H9 (cell line): Measurements from ENCODE around the gene PRCC. TPM values are rescaled to one million over a fixed set of nuclear protein-coding genes. Genes with fewer than 3 reads are reported as not detected.

Experiments
- DNase-seq: peaks from one replicate; pipeline ENCODE4 v3.0.0-alpha.2; 2017
- H2AFZ ChIP-seq: one replicate; pipeline ENCODE4 v1.6.1; 2013; ENCODE audit warnings: mild to moderate bottlenecking, low read length, control low read depth, moderate library complexity
- H2AK5ac ChIP-seq: 2 replicates; pipeline ENCODE4 v1.6.1; 2013; ENCODE audit warnings: low read length, control low read depth, mixed read lengths; ENCODE audit not compliant: insufficient read length
- H2BK120ac ChIP-seq: one replicate; pipeline ENCODE4 v1.6.1; 2013; ENCODE audit warnings: low read depth, mild to moderate bottlenecking, low read length, control low read depth, inconsistent platforms; ENCODE audit not compliant: poor library complexity, severe bottlenecking
- H2BK12ac ChIP-seq: 2 replicates; pipeline ENCODE4 v1.6.1; 2013; ENCODE audit warnings: low read length, control low read depth, mixed read lengths, low read depth; ENCODE audit not compliant: insufficient read length
- H2BK15ac ChIP-seq: 2 replicates; pipeline ENCODE4 v1.6.1; 2013; ENCODE audit warnings: low read depth, low read length, control low read depth
- H2BK20ac ChIP-seq: one replicate; pipeline ENCODE4 v1.6.1; 2013; ENCODE audit warnings: low read depth, mild to moderate bottlenecking, low read length, control low read depth, inconsistent platforms; ENCODE audit not compliant: poor library complexity, severe bottlenecking
- H2BK5ac ChIP-seq: 2 replicates; pipeline ENCODE4 v1.6.1; 2013; ENCODE audit warnings: low read length, control low read depth, mixed read lengths; ENCODE audit not compliant: insufficient read length
- H3K14ac ChIP-seq: 2 replicates; pipeline ENCODE4 v1.6.1; 2013; ENCODE audit warnings: low read length, control low read depth; ENCODE audit not compliant: insufficient read depth
- H3K18ac ChIP-seq: 2 replicates; pipeline ENCODE4 v1.6.1; 2013; ENCODE audit warnings: low read depth, mild to moderate bottlenecking, mixed read lengths, low read length, control low read depth; ENCODE audit not compliant: insufficient read length
- H3K23ac ChIP-seq: 2 replicates; pipeline ENCODE4 v1.6.1; 2013; ENCODE audit warnings: low read length, control low read depth, mixed read lengths, low read depth; ENCODE audit not compliant: insufficient read length
- H3K23me2 ChIP-seq: 2 replicates; pipeline ENCODE4 v1.6.1; 2013; ENCODE audit warnings: low read depth, mild to moderate bottlenecking, mixed read lengths, low read length, control low read depth; ENCODE audit not compliant: insufficient read length, poor library complexity, severe bottlenecking
- H3K27ac ChIP-seq: 2 replicates; pipeline ENCODE4 v1.5.1; 2013; ENCODE audit warnings: low read length, control low read depth, mixed read lengths, low read depth; ENCODE audit not compliant: insufficient read length
- H3K27me3 ChIP-seq: 2 replicates; pipeline ENCODE4 v1.6.1; 2013; ENCODE audit warnings: low read length, control low read depth, inconsistent platforms; ENCODE audit not compliant: insufficient read depth
- H3K4ac ChIP-seq: 2 replicates; pipeline ENCODE4 v1.6.1; 2013; ENCODE audit warnings: low read depth, mild to moderate bottlenecking, control low read depth, inconsistent platforms, low read length, moderate library complexity
- H3K4me1 ChIP-seq: 2 replicates; pipeline ENCODE4 v1.6.1; 2013; ENCODE audit warnings: low read length, control low read depth, inconsistent platforms; ENCODE audit not compliant: insufficient read depth
- H3K4me2 ChIP-seq: 2 replicates; pipeline ENCODE4 v1.6.1; 2013; ENCODE audit warnings: low read length, control low read depth, mixed read lengths; ENCODE audit not compliant: insufficient read length, insufficient read depth
- H3K56ac ChIP-seq: 2 replicates; pipeline ENCODE4 v1.6.1; 2013; ENCODE audit warnings: low read depth, mild to moderate bottlenecking, mixed read lengths, low read length, control low read depth; ENCODE audit not compliant: insufficient read length
- H3K79me1 ChIP-seq: 2 replicates; pipeline ENCODE4 v1.6.1; 2013; ENCODE audit warnings: low read depth, mild to moderate bottlenecking, moderate library complexity, low read length, control low read depth, inconsistent platforms; ENCODE audit not compliant: insufficient read depth, poor library complexity, severe bottlenecking
- H3K79me2 ChIP-seq: 2 replicates; pipeline ENCODE4 v1.6.1; 2013; ENCODE audit warnings: low read length, control low read depth, inconsistent platforms; ENCODE audit not compliant: insufficient read depth
- H3K9ac ChIP-seq: 2 replicates; pipeline ENCODE4 v1.6.1; 2013; ENCODE audit warnings: low read length, control low read depth, mixed read lengths; ENCODE audit not compliant: insufficient read length; ENCODE audit errors: extremely low read depth
- H3K9me3 ChIP-seq: one replicate; pipeline ENCODE4 v1.6.1; 2013; ENCODE audit warnings: low read depth, low read length, inconsistent platforms; ENCODE audit not compliant: control insufficient read depth
- H3T11ph ChIP-seq: one replicate; pipeline ENCODE4 v1.6.1; 2013; ENCODE audit warnings: mild to moderate bottlenecking, low read length, control low read depth, inconsistent platforms
- H4K20me1 ChIP-seq: one replicate; pipeline ENCODE4 v1.6.1; 2013; ENCODE audit not compliant: control insufficient read depth, insufficient read length, insufficient read depth
- H4K5ac ChIP-seq: 2 replicates; pipeline ENCODE4 v1.6.1; 2013; ENCODE audit warnings: low read depth, mild to moderate bottlenecking, mixed read lengths, low read length, control low read depth; ENCODE audit not compliant: insufficient read length
- H4K8ac ChIP-seq: replicated peaks from 2 replicates; pipeline ENCODE4 v1.6.1; 2013; ENCODE audit warnings: low read length, control low read depth, mixed read lengths, low read depth; ENCODE audit not compliant: insufficient read length
- H4K91ac ChIP-seq: 2 replicates; pipeline ENCODE4 v1.6.1; 2013; ENCODE audit warnings: low read depth, mild to moderate bottlenecking, moderate library complexity, mixed read lengths, low read length, control low read depth; ENCODE audit not compliant: insufficient read length
- H3K27ac Mint-ChIP-seq, 3 experiments: 2 replicates in 2 of 3; 3 replicates in 1 of 3; pipeline ENCODE4 v1.8.0; 2020 to 2021; ENCODE audit warnings: mixed read lengths in 3 of 3, mild to moderate bottlenecking in 1 of 3, moderate library complexity in 1 of 3
- H3K27me3 Mint-ChIP-seq: 2 replicates; pipeline ENCODE4 v1.8.0; 2021; ENCODE audit warnings: low read depth, mild to moderate bottlenecking, moderate library complexity, mixed read lengths
- H3K36me3 Mint-ChIP-seq, 3 experiments: 2 replicates in 2 of 3; 3 replicates in 1 of 3; pipeline ENCODE4 v1.8.0; 2020 to 2021; ENCODE audit warnings: low read depth in 3 of 3, mixed read lengths in 3 of 3; ENCODE audit not compliant: insufficient read depth in 1 of 3
- H3K4me1 Mint-ChIP-seq, 2 experiments: 2 replicates each; pipeline ENCODE4 v1.8.0; 2020; ENCODE audit warnings: mixed read lengths in 2 of 2
- H3K4me3 Mint-ChIP-seq, 2 experiments: 2 replicates in 1 of 2; 3 replicates in 1 of 2; pipeline ENCODE4 v1.8.0; 2020 to 2021; ENCODE audit warnings: mild to moderate bottlenecking in 2 of 2, mixed read lengths in 2 of 2, moderate library complexity in 1 of 2
- H3K9me3 Mint-ChIP-seq, 2 experiments: 2 replicates in 1 of 2; 3 replicates in 1 of 2; pipeline ENCODE4 v1.8.0; 2020; ENCODE audit warnings: mild to moderate bottlenecking in 2 of 2, mixed read lengths in 2 of 2, moderate library complexity in 1 of 2
- WGBS: extraction: QIAGEN DNeasy Blood & Tissue Kit; methylation state at CpG from one replicate; pipeline ENCODE4 v1.1.7; 2013; ENCODE audit warnings: missing lambda C conversion rate, low lambda C conversion rate, mixed read lengths; ENCODE audit not compliant: insufficient read length; ENCODE audit errors: extremely low coverage; 5-methylcytosine and 5-hydroxymethylcytosine counted together
- total RNA-seq: library from RNA; stranded (reverse); gene quantifications from 2 replicates; pipeline ENCODE4 v1.2.1, GENCODE V29; 2021
- TF ChIP-seq, protein P1 (sequence below): fragments of 200-600 bp; sonication (generic); conservative IDR thresholded peaks from 3 replicates; pipeline ENCODE4 v1.8.0; 2021; ENCODE audit warnings: antibody characterized with exemption, mild to moderate bottlenecking

PRCC gene
- total RNA-seq, 1 experiment from 2014 or later, result 129 TPM

GRCh38 chr1:156750711-156751450 lies 16.5 kb upstream of the PRCC start:
- Histone ChIP-seq H2AK5ac (no peak overlapping the region), H3K79me2 (peaks cover 27% of the 10 kb centered on the region; the same call in 1 of the 2 replicates), H3K4ac (no peak overlapping the region; the same call in 1 of the 2 replicates), H2BK12ac (no peak overlapping the region), H3K56ac (no peak overlapping the region), H4K91ac (no peak overlapping the region), H2BK5ac (no peak overlapping the region), H4K20me1 (no peaks in the 10 kb centered on the region), H3K9me3 (no peaks in the 10 kb centered on the region), H4K5ac (no peak overlapping the region), H3K4me2 (peak overlapping the region; percentile 73), H3K18ac (peak overlapping the region; percentile 86), H2BK15ac (no peak overlapping the region; the same call in 1 of the 2 replicates), H3T11ph (no peak overlapping the region), H3K23me2 (peaks cover 23% of the 10 kb centered on the region), H3K27ac (no peak overlapping the region), H3K79me1 (no peaks in the 10 kb centered on the region), H2BK20ac (no peak overlapping the region), H2BK120ac (peak overlapping the region; percentile 51), H3K4me1 (peaks cover 25% of the 10 kb centered on the region), H2AFZ (no peak overlapping the region), H3K9ac (peak overlapping the region; percentile 85), H3K23ac (no peak overlapping the region), H3K27me3 (no peaks in the 10 kb centered on the region), H3K14ac (peak overlapping the region; percentile 93), H4K8ac (no peak overlapping the region)
- Mint-ChIP-seq H3K4me3 (peak overlapping the region; percentile 91 to 94), H3K27ac (peak overlapping the region; percentile 88 to 98 (median 96)), H3K9me3 (no peaks in the 10 kb centered on the region), H3K4me1 (peaks cover 46 to 49% of the 10 kb centered on the region in 2 experiments), H3K27me3 (no peaks in the 10 kb centered on the region), H3K36me3 (peaks cover 2 to 12% (median 11%) of the 10 kb centered on the region in 3 experiments)
- DNase-seq, result no peak
- TF ChIP-seq, protein P1, sequence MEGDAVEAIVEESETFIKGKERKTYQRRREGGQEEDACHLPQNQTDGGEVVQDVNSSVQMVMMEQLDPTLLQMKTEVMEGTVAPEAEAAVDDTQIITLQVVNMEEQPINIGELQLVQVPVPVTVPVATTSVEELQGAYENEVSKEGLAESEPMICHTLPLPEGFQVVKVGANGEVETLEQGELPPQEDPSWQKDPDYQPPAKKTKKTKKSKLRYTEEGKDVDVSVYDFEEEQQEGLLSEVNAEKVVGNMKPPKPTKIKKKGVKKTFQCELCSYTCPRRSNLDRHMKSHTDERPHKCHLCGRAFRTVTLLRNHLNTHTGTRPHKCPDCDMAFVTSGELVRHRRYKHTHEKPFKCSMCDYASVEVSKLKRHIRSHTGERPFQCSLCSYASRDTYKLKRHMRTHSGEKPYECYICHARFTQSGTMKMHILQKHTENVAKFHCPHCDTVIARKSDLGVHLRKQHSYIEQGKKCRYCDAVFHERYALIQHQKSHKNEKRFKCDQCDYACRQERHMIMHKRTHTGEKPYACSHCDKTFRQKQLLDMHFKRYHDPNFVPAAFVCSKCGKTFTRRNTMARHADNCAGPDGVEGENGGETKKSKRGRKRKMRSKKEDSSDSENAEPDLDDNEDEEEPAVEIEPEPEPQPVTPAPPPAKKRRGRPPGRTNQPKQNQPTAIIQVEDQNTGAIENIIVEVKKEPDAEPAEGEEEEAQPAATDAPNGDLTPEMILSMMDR, result no peak; the same call in 2 of the 3 replicates
- WGBS, result no CpG with 5 or more reads among the region's 64 CpGs
